ENCODE data around the gene AIMP2.

GRCh38 chr7:6035686-6036085, 26.6 kb downstream of the AIMP2 start:
- TF ChIP-seq CTCF (IDR thresholded peaks at IDR 0.05; ENCODE audit: low read depth, low read length) (no peak), POLR2A (IDR thresholded peaks at IDR 0.05; ENCODE audit: extremely low read depth, insufficient read length) (no peak), MAX (IDR thresholded peaks at IDR 0.05; ENCODE audit: low read depth, low read length) (no peak)
